Neural progenitor cell (in vitro differentiated cells): Measurements from ENCODE around the gene TPCN2.

Experiments used
- EZH2phosphoT487 ChIP-seq: fragments of 200-600 bp; sonication (generic); IDR thresholded peaks from 2 replicates; pipeline ENCODE4 v1.6.1; 2017; ENCODE audit warnings: antibody characterized with exemption
- TF ChIP-seq, protein P1 (sequence below): fragments of 200-600 bp; sonication (generic); IDR thresholded peaks from 2 replicates; pipeline ENCODE4 v1.5.1; 2017; ENCODE audit warnings: antibody characterized with exemption, mild to moderate bottlenecking

DNA sequence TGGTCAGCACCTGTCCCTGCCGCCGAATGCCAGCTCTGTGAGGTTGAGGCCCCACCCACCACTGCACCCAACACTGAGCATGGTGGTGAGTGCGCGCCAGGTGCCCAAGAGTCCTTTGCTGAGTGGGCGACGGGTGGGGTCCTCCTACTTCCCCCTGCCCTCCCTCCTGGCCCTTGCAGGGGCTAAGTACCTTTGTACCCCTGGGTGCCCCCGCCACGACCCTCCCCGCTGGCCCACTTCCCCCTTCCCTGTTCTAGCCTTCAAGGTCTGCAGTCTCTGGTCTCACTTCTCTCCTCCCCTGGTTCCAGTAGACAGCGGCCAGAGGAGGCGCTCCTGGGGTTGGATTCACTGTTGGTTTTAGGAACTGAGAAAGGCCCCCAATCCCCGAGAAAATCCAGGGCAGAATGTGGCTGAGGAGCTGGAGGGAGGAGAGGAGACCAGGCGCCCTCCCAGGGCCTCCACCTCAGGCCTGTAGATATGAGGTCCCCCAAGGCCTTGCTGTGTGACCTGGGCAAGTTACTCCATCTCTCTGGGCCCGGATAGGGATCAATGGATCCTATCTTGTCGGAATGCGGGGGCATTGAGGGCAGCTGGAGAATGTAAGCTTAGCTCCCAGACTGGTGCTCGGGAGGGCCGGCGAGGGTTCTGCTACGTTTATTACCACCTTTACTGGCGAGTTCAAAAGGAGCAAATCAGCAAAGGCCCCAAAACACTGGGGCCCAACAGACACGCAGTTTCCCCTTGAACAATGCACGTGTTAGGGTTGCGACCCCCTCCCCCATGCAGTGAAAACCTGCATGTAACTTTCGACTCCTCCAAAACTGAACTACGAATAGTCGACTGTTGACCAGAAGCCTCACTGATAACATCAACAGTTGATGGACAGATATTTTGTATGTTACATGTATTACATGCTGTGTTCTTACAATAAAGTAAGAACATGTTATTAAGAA, 75.1 kb downstream of the TPCN2 start:
- TF ChIP-seq, protein P1, sequence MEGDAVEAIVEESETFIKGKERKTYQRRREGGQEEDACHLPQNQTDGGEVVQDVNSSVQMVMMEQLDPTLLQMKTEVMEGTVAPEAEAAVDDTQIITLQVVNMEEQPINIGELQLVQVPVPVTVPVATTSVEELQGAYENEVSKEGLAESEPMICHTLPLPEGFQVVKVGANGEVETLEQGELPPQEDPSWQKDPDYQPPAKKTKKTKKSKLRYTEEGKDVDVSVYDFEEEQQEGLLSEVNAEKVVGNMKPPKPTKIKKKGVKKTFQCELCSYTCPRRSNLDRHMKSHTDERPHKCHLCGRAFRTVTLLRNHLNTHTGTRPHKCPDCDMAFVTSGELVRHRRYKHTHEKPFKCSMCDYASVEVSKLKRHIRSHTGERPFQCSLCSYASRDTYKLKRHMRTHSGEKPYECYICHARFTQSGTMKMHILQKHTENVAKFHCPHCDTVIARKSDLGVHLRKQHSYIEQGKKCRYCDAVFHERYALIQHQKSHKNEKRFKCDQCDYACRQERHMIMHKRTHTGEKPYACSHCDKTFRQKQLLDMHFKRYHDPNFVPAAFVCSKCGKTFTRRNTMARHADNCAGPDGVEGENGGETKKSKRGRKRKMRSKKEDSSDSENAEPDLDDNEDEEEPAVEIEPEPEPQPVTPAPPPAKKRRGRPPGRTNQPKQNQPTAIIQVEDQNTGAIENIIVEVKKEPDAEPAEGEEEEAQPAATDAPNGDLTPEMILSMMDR: peak; percentile 17
- no peak for TF ChIP-seq EZH2phosphoT487
